ENCODE data around the gene TAOK3. TPM values are rescaled to one million over a fixed set of nuclear protein-coding genes. Genes with fewer than 3 reads are reported as not detected.
A peak's percentile ranks its signal among the peaks of the same experiment; 100 is the strongest.
"Not testable (repeated sequence)": the region's sequence is repeated elsewhere in the genome, so short reads cannot be mapped to it uniquely, and the experiment has no call there.

TAOK3 gene
- total and polyA plus RNA-seq, 3 experiments from 2014 or later = 52.5 to 129 (median 53.0) TPM

DNA sequence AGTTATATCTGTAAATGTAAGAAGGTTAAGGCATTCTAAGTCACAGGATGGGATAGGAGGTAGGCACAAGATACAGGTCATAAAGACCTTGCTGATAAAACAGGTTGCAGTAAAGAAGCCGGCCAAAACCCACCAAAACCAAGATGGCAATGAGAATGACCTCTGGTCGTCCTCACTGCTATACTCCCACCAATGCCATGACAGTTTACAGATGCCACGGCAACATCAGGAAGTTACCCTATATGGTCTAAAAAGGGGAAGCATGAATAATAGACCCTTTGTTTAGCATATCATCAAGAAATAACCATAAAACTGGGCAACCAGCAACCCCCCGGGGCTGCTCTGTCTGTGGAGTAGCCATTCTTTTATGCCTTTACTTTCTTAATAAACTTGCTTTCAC lies 64.7 kb downstream of the TAOK3 start:
- H3K27me3 ChIP-seq (ENCODE audit: insufficient read depth, low read length, poor library complexity, severe bottlenecking); H3K36me3 Mint-ChIP-seq; H3K27me3 Mint-ChIP-seq; CTCF ChIA-PET; H3K36me3 ChIP-seq (ENCODE audit: insufficient read depth, low read length); H3K9me3 ChIP-seq (ENCODE audit: low read length); H3K27ac ChIP-seq (ENCODE audit: low read depth, low read length); DNase-seq; H3K9me3 Mint-ChIP-seq; H3K4me3 ChIP-seq (ENCODE audit: low read length): not testable (repeated sequence)
- H3K4me1 Mint-ChIP-seq = peaks cover 44 to 69% (median 68%) of the 10 kb centered on the region in 3 donors
- peak overlapping the region in 6 of 8 donors; percentile 12 to 85 (median 34) for H3K27ac Mint-ChIP-seq
- peak overlapping the region in 5 of 7 donors; percentile 28 to 70 (median 43) for H3K4me3 Mint-ChIP-seq
- POLR2A ChIA-PET = interaction anchor here (0.7 kb wide), 1 partner anchor 172 kb away, joined by 3 read pairs; the partner anchor contains the start of gene PEBP1
- peaks cover 12% of the 10 kb centered on the region for H3K4me1 ChIP-seq (ENCODE audit: insufficient read depth, low read length)

DNA sequence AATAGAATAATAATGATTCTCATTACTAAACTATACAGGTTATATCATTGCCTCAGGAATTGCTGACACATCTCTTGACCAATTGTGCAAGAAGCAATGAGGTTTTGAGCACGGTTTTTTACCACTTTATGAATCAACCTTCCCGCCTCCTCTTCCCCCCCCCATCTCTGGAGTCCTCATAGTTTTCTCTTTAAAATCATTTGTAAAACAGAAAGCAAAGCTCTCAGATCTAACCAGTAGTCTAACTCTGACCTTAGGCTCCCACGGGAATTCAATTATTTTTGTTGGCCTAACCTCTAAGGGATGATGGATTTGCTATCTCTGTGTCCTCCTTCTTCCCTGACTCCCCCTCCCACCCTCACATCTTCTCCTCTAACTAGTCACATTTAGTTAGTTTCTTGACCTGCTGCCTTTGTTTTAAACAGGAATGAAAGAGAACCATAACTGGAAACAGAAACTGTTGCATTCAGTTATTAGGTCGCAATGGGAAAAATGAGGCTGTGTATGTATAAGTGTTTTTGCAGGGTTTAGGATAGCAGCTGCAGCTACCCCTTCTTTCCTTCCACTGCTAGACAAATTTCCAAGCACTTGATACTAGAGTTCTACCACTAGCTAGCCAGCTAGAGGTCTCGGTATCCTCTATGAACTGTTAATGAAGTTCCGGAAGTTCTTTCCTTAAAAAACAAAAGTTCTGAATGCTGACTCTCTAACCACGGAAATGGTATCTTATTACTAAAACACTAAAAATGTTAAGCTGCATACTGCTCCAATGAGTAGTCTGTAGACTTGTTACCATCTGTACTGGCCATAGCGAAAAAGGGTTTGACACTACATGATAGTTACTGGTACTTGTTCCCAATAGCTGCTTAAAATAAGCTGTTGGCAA lies 65.4 kb downstream of the TAOK3 start:
- Histone ChIP-seq H3K9me3 (ENCODE audit: low read length) (no peaks in the 10 kb centered on the region), H3K27me3 (ENCODE audit: insufficient read depth, low read length, poor library complexity, severe bottlenecking) (no peaks in the 10 kb centered on the region), H3K4me3 (ENCODE audit: low read length) (no peak overlapping the region), H3K36me3 (ENCODE audit: insufficient read depth, low read length) (no peaks in the 10 kb centered on the region), H3K27ac (ENCODE audit: low read depth, low read length) (no peak overlapping the region), H3K4me1 (ENCODE audit: insufficient read depth, low read length) (peaks cover 12% of the 10 kb centered on the region)
- no peaks in the 10 kb centered on the region for H3K27me3 Mint-ChIP-seq
- H3K36me3 Mint-ChIP-seq = peaks cover 0 to 4% (median 2%) of the 10 kb centered on the region in 3 donors
- DNase-seq = no peak
- POLR2A ChIA-PET = interaction anchor here (0.7 kb wide), 1 partner anchor 171 kb away, joined by 3 read pairs; the partner anchor contains the start of gene PEBP1
- peaks cover 45 to 70% (median 68%) of the 10 kb centered on the region in 3 donors for H3K4me1 Mint-ChIP-seq
- H3K9me3 Mint-ChIP-seq = no peaks in the 10 kb centered on the region
- CTCF ChIA-PET = no interaction called here
- peak overlapping the region in 6 of 7 donors; percentile 36 to 73 (median 48) for H3K4me3 Mint-ChIP-seq
- H3K27ac Mint-ChIP-seq = peak overlapping the region in 6 of 8 donors; percentile 12 to 89 (median 67)

DNA sequence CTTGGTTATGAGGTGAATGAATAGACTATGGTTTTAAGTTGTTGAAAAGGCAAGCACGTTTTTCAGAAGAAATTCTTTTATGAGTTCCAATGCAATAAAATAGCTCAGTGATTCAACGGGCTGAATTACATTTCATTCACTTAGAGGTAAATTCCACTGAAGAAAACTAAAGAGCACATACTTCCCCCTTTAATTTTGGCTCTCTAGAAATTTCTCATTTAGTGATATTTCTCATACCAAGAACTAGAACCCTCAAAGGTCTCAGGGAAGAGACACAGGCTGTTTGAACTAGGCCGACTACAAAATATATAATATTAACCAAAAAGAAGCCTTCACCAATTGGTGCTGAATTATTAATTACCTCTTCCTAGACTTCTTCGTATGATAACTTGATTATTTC lies 68.6 kb downstream of the TAOK3 start:
- Mint-ChIP-seq H3K9me3 (no peaks in the 10 kb centered on the region), H3K36me3 (peaks cover 0 to 11% (median 5%) of the 10 kb centered on the region in 3 donors), H3K27ac (no peak overlapping the region), H3K4me1 (peaks cover 58 to 70% (median 68%) of the 10 kb centered on the region in 3 donors), H3K4me3 (no peak overlapping the region), H3K27me3 (no peaks in the 10 kb centered on the region)
- Histone ChIP-seq H3K27me3 (ENCODE audit: insufficient read depth, low read length, poor library complexity, severe bottlenecking) (no peaks in the 10 kb centered on the region), H3K36me3 (ENCODE audit: insufficient read depth, low read length) (no peaks in the 10 kb centered on the region), H3K4me1 (ENCODE audit: insufficient read depth, low read length) (peaks cover 16% of the 10 kb centered on the region), H3K9me3 (ENCODE audit: low read length) (no peaks in the 10 kb centered on the region), H3K4me3 (ENCODE audit: low read length) (no peak overlapping the region), H3K27ac (ENCODE audit: low read depth, low read length) (no peak overlapping the region)
- CTCF ChIA-PET = no interaction called here
- POLR2A ChIA-PET = no interaction called here
- no peak for DNase-seq

DNA sequence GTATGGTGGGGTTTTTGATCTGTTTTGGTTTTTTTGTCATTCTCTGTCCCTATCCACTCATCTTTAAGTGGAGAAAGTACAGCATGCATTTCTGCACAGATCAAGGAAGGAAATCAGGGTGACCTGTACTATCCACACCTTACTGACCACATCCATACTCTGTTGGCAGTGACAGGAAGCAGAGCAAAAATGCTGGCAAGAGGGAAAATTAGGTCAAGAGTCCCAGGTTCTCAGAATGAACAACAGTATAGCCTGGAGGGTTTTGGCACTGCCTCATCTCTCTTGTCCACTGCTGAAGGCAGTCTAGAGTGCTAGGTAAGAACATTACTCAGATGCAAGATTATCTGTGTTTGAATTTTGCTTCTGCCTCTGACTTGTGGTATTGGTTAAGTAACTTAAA lies 70.7 kb downstream of the TAOK3 start:
- H3K4me3 ChIP-seq (ENCODE audit: low read length) = no peak overlapping the region
- H3K4me1 ChIP-seq (ENCODE audit: insufficient read depth, low read length) = peaks cover 3% of the 10 kb centered on the region
- Mint-ChIP-seq H3K27me3 (no peaks in the 10 kb centered on the region), H3K36me3 (peaks cover 0 to 12% (median 5%) of the 10 kb centered on the region in 3 donors), H3K4me3 (peak overlapping the region in 1 of 7 donors; percentile 38), H3K4me1 (peaks cover 44 to 65% (median 63%) of the 10 kb centered on the region in 3 donors), H3K27ac (peak overlapping the region in 5 of 8 donors; percentile 17 to 85 (median 39)), H3K9me3 (no peaks in the 10 kb centered on the region)
- H3K27me3 ChIP-seq (ENCODE audit: insufficient read depth, low read length, poor library complexity, severe bottlenecking) = no peaks in the 10 kb centered on the region
- DNase-seq = no peak
- H3K27ac ChIP-seq (ENCODE audit: low read depth, low read length) = no peak overlapping the region
- ChIA-PET CTCF (no interaction called here), POLR2A (no interaction called here)
- H3K9me3 ChIP-seq (ENCODE audit: low read length) = no peaks in the 10 kb centered on the region
- no peaks in the 10 kb centered on the region for H3K36me3 ChIP-seq (ENCODE audit: insufficient read depth, low read length)

DNA sequence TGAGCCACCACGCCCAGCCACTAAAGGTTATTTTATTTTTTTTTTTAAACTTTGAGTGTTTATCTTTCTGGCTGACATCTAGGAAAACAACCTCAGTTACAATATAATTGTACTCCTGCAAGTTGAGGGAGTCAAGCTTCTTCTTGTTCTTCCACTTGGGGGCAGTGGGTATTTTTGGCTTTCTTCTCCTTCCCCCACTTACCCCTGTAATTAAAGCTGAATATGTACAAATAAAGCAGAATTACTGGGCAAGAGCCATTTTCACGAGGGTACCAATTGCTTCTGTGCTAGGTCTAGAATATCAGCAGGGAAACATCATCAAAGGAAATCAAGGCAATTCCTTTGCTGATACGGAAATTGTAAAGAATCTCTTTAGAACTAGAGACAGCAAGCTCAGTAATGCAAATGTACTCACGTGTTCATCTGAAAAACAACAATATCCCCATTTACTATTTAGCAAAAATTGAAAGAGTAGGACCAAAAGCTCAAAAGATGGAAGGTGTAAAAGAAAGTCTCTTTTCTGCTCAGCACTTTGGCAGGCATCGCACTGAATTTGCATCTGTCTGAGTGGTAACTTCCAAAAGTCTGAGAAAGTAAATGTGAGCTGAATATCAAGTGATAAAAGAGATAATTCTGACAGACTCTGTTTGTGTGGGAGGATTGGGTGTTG lies 72.8 kb downstream of the TAOK3 start:
- Histone ChIP-seq H3K4me3 (ENCODE audit: low read length) (no peak overlapping the region), H3K27me3 (ENCODE audit: insufficient read depth, low read length, poor library complexity, severe bottlenecking) (no peaks in the 10 kb centered on the region), H3K36me3 (ENCODE audit: insufficient read depth, low read length) (peaks cover 6% of the 10 kb centered on the region), H3K27ac (ENCODE audit: low read depth, low read length) (no peak overlapping the region), H3K4me1 (ENCODE audit: insufficient read depth, low read length) (peaks cover 3% of the 10 kb centered on the region), H3K9me3 (ENCODE audit: low read length) (no peaks in the 10 kb centered on the region)
- Mint-ChIP-seq H3K4me3 (no peak overlapping the region), H3K27ac (peak overlapping the region in 4 of 8 donors; percentile 34 to 72 (median 70)), H3K36me3 (peaks cover 0 to 21% (median 5%) of the 10 kb centered on the region in 3 donors), H3K27me3 (no peaks in the 10 kb centered on the region), H3K9me3 (no peaks in the 10 kb centered on the region), H3K4me1 (peaks cover 42 to 64% (median 59%) of the 10 kb centered on the region in 3 donors)
- DNase-seq = no peak
- POLR2A ChIA-PET = interaction anchor here (0.9 kb wide), 1 partner anchor 76 kb away, joined by 3 read pairs; the partner anchor contains the start of gene SUDS3
- CTCF ChIA-PET = interaction anchor here (0.7 to 1.3 kb wide), 2 partner anchors 76 to 78 kb away, joined by 3 to 5 read pairs; no protein-coding TSS in a partner anchor

DNA sequence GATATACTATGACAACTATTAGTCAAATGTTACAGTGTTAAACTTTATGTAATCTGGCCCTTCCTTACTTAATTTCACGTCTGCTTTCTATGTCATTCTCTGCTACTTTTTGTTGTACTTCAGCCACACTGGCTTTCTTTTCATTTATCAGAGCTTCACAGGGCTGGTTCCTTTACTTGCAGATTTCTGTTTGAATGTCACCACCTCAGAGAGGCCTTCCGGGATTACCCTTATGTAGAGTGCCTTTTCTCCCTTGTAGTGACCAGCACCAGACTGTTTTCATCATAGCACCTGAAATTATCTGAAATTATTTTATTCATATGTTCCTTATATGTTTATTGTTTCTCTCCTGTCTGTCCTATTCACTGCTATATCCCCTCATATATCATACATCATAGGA lies 75.4 kb downstream of the TAOK3 start:
- H3K27ac ChIP-seq (ENCODE audit: low read depth, low read length) = no peak overlapping the region
- H3K27me3 ChIP-seq (ENCODE audit: insufficient read depth, low read length, poor library complexity, severe bottlenecking) = no peaks in the 10 kb centered on the region
- peaks cover 11% of the 10 kb centered on the region for H3K36me3 ChIP-seq (ENCODE audit: insufficient read depth, low read length)
- ChIA-PET POLR2A (no interaction called here), CTCF (interaction anchor here (0.9 kb wide), 1 partner anchor 79 kb away, joined by 3 read pairs; the partner anchor contains the start of gene SUDS3)
- Mint-ChIP-seq H3K27me3 (no peaks in the 10 kb centered on the region), H3K4me3 (no peak overlapping the region), H3K27ac (peak overlapping the region in 2 of 8 donors; percentile 8 to 55), H3K36me3 (peaks cover 4 to 35% (median 8%) of the 10 kb centered on the region in 3 donors), H3K4me1 (peaks cover 27 to 55% (median 34%) of the 10 kb centered on the region in 3 donors), H3K9me3 (no peaks in the 10 kb centered on the region)
- DNase-seq = no peak
- peaks cover 3% of the 10 kb centered on the region for H3K4me1 ChIP-seq (ENCODE audit: insufficient read depth, low read length)
- H3K9me3 ChIP-seq (ENCODE audit: low read length) = no peaks in the 10 kb centered on the region
- H3K4me3 ChIP-seq (ENCODE audit: low read length) = no peak overlapping the region

DNA sequence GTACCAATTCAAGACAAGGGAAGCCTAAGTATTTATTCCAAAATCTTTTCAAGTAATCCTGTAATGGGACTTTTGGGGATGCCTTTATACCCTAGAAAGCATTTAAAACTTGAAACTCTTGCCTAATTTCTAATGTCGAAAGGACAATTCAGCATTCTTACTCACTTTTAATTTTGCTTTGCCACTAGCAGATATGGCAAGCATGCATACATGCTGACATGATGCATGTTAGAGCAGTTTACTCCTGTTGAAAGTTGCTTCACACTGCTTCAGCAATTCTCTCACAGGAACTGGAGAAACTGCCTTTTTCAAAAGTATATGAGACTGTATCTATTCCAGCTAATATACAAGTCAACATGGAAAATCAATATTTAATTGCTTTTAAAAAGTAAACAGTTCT lies 79.9 kb downstream of the TAOK3 start:
- no peak for DNase-seq
- peaks cover 4 to 39% (median 12%) of the 10 kb centered on the region in 3 donors for H3K36me3 Mint-ChIP-seq
- Histone ChIP-seq H3K4me1 (ENCODE audit: insufficient read depth, low read length) (no peaks in the 10 kb centered on the region), H3K9me3 (ENCODE audit: low read length) (no peaks in the 10 kb centered on the region), H3K27me3 (ENCODE audit: insufficient read depth, low read length, poor library complexity, severe bottlenecking) (no peaks in the 10 kb centered on the region), H3K27ac (ENCODE audit: low read depth, low read length) (no peak overlapping the region), H3K4me3 (ENCODE audit: low read length) (no peak overlapping the region), H3K36me3 (ENCODE audit: insufficient read depth, low read length) (peaks cover 11% of the 10 kb centered on the region)
- peak overlapping the region in 1 of 8 donors; percentile 37 for H3K27ac Mint-ChIP-seq
- H3K4me1 Mint-ChIP-seq = peaks cover 12 to 37% (median 13%) of the 10 kb centered on the region in 3 donors
- ChIA-PET POLR2A (no interaction called here), CTCF (no interaction called here)
- H3K27me3 Mint-ChIP-seq = no peaks in the 10 kb centered on the region
- no peaks in the 10 kb centered on the region for H3K9me3 Mint-ChIP-seq
- no peak overlapping the region for H3K4me3 Mint-ChIP-seq
